Osteocyte (in vitro differentiated cells): ENCODE results near the gene SRGAP3. TPM values are rescaled to one million over a fixed set of nuclear protein-coding genes. Genes with fewer than 3 reads are reported as not detected.

Source experiments
- DNase-seq: peaks from one replicate; pipeline ENCODE4 v3.0.0; 2021; ENCODE audit warnings: mixed read lengths; ENCODE audit not compliant: unreplicated experiment; ENCODE audit errors: extremely low spot score
- H3K27ac Mint-ChIP-seq: one replicate; pipeline ENCODE4 v1.8.0; 2021; ENCODE audit warnings: mild to moderate bottlenecking, mixed read lengths; ENCODE audit not compliant: unreplicated experiment
- H3K27me3 Mint-ChIP-seq: one replicate; pipeline ENCODE4 v1.8.0; 2021; ENCODE audit warnings: mixed read lengths; ENCODE audit not compliant: unreplicated experiment
- H3K36me3 Mint-ChIP-seq: one replicate; pipeline ENCODE4 v1.8.0; 2021; ENCODE audit warnings: mixed read lengths; ENCODE audit not compliant: unreplicated experiment
- H3K4me1 Mint-ChIP-seq: one replicate; pipeline ENCODE4 v1.8.0; 2021; ENCODE audit warnings: mixed read lengths; ENCODE audit not compliant: unreplicated experiment
- H3K4me3 Mint-ChIP-seq: one replicate; pipeline ENCODE4 v1.8.0; 2021; ENCODE audit warnings: mild to moderate bottlenecking, moderate library complexity, mixed read lengths; ENCODE audit not compliant: unreplicated experiment
- H3K9me3 Mint-ChIP-seq: one replicate; pipeline ENCODE4 v1.8.0; 2021; ENCODE audit warnings: mixed read lengths; ENCODE audit not compliant: unreplicated experiment
- CTCF ChIP-seq: fragments of 200-600 bp; sonication (generic); IDR thresholded peaks from 2 replicates; pipeline ENCODE4 v1.5.0; 2021; ENCODE audit warnings: antibody characterized with exemption, mild to moderate bottlenecking, moderate library complexity
- total RNA-seq: library from RNA; stranded (reverse); gene quantifications from 2 replicates; pipeline ENCODE4 v1.2.1, GENCODE V29; 2021

Gene SRGAP3
- total RNA-seq, 1 donor from 2014 or later, result 2.6 TPM

GRCh38 chr3:9133656-9134055 is 115.8 kb downstream of the SRGAP3 start:
- DNase-seq, result no peak
- peaks cover 53% of the 10 kb centered on the region for H3K27me3 Mint-ChIP-seq
- H3K27ac Mint-ChIP-seq, result no peak overlapping the region
- H3K4me3 Mint-ChIP-seq, result no peak overlapping the region
- H3K4me1 Mint-ChIP-seq, result peaks cover 1% of the 10 kb centered on the region
- no peaks in the 10 kb centered on the region for H3K36me3 Mint-ChIP-seq
- TF ChIP-seq CTCF, result no peak
- no peaks in the 10 kb centered on the region for H3K9me3 Mint-ChIP-seq

- H3K4me1 Mint-ChIP-seq, result no peaks in the 10 kb centered on the region
- no peak overlapping the region for H3K4me3 Mint-ChIP-seq
- H3K9me3 Mint-ChIP-seq, result no peaks in the 10 kb centered on the region
- no peak for DNase-seq
- H3K27ac Mint-ChIP-seq, result no peak overlapping the region
- peaks cover 39% of the 10 kb centered on the region for H3K27me3 Mint-ChIP-seq
- TF ChIP-seq CTCF, result no peak
- H3K36me3 Mint-ChIP-seq, result no peaks in the 10 kb centered on the region
These were observed 118.8 kb downstream of the SRGAP3 start for GRCh38 chr3:9130345-9131305.

GRCh38 chr3:9129365-9129764 is 120.1 kb downstream of the SRGAP3 start:
- no peak for DNase-seq
- H3K4me3 Mint-ChIP-seq, result no peak overlapping the region
- no peaks in the 10 kb centered on the region for H3K36me3 Mint-ChIP-seq
- H3K4me1 Mint-ChIP-seq, result no peaks in the 10 kb centered on the region
- no peak for TF ChIP-seq CTCF
- H3K9me3 Mint-ChIP-seq, result no peaks in the 10 kb centered on the region
- no peak overlapping the region for H3K27ac Mint-ChIP-seq
- peaks cover 39% of the 10 kb centered on the region for H3K27me3 Mint-ChIP-seq

GRCh38 chr3:9125278-9125951 is 124.0 kb downstream of the SRGAP3 start:
- H3K27ac Mint-ChIP-seq, result no peak overlapping the region
- peaks cover 23% of the 10 kb centered on the region for H3K27me3 Mint-ChIP-seq
- no peak overlapping the region for H3K4me3 Mint-ChIP-seq
- H3K4me1 Mint-ChIP-seq, result no peaks in the 10 kb centered on the region
- H3K9me3 Mint-ChIP-seq, result no peaks in the 10 kb centered on the region
- DNase-seq, result no peak
- no peaks in the 10 kb centered on the region for H3K36me3 Mint-ChIP-seq
- no peak for TF ChIP-seq CTCF

GRCh38 chr3:9124730-9125129 is 124.7 kb downstream of the SRGAP3 start:
- H3K27me3 Mint-ChIP-seq, result peaks cover 17% of the 10 kb centered on the region
- no peak for DNase-seq
- no peak for TF ChIP-seq CTCF

More at GRCh38 chr3:9124730-9125129, 124.7 kb downstream of the SRGAP3 start:
- H3K27ac Mint-ChIP-seq, result no peak overlapping the region
- no peaks in the 10 kb centered on the region for H3K4me1 Mint-ChIP-seq
- no peak overlapping the region for H3K4me3 Mint-ChIP-seq
- H3K36me3 Mint-ChIP-seq, result no peaks in the 10 kb centered on the region
- H3K9me3 Mint-ChIP-seq, result no peaks in the 10 kb centered on the region
